ENCODE data around the gene NELL1.

- TF ChIP-seq POLR2A (IDR thresholded peaks at IDR 0.05; ENCODE audit: low read depth, low read length) (no peak), POLR2AphosphoS5 (IDR thresholded peaks at IDR 0.05; ENCODE audit: low read depth, low read length) (no peak), TAF1 (IDR thresholded peaks at IDR 0.05; ENCODE audit: low read depth, low read length) (no peak), PAX5 (IDR thresholded peaks at IDR 0.05; ENCODE audit: insufficient read depth, low read length, severe bottlenecking) (no peak)
Observed at GRCh38 chr11:21059879-21060278, 390.5 kb downstream of the NELL1 start.
